IMR-90 (cell line): ENCODE data around the gene LUZP2. TPM values are rescaled to one million over a fixed set of nuclear protein-coding genes. Genes with fewer than 3 reads are reported as not detected.

Source experiments
- ATAC-seq: fragments of 200-7000 bp; cut with Tn5 transposase; 2 replicates; pipeline ENCODE4 v1.9.1; 2020; ENCODE audit warnings: low read depth, mild to moderate bottlenecking, moderate library complexity
- BruUV-seq: library from RNA; stranded (reverse); fragments of 400-500 nt; replicated peaks from 2 replicates; lab custom pipeline; 2021; lab: Mats Ljungman, UMichigan
- CTCF ChIA-PET: fragments of 300-600 bp; formaldehyde crosslinking; extraction: SDS; loops from one replicate; lab custom pipeline; 2021; ENCODE audit warnings: antibody characterized with exemption; lab: Yijun Ruan, JAX
- POLR2A ChIA-PET: fragments of 300-600 bp; sonication (Branson Sonifier 250); formaldehyde crosslinking; loops from one replicate; lab custom pipeline; 2022; ENCODE audit warnings: antibody characterized with exemption; ENCODE audit not compliant: unreplicated experiment; lab: Charles Lee
- DNase-seq: peaks from one replicate; pipeline ENCODE4 v3.0.0; 2013
- H2AFZ ChIP-seq: replicated peaks from 2 replicates; pipeline ENCODE3; 2013; ENCODE audit warnings: low read length, mild to moderate bottlenecking; ENCODE audit not compliant: poor library complexity
- H2AK5ac ChIP-seq: 2 replicates; pipeline ENCODE4 v1.6.1; 2013; ENCODE audit warnings: low read depth, low read length, inconsistent platforms
- H2AK9ac ChIP-seq: replicated peaks from 2 replicates; pipeline ENCODE3; 2013; ENCODE audit warnings: mild to moderate bottlenecking, low read depth, low read length, moderate library complexity; ENCODE audit not compliant: poor library complexity
- H2BK120ac ChIP-seq: 2 replicates; pipeline ENCODE4 v1.6.1; 2013; ENCODE audit warnings: low read depth, low read length, inconsistent platforms
- H2BK15ac ChIP-seq: 3 replicates; pipeline ENCODE4 v1.6.1; 2013; ENCODE audit warnings: low read depth, low read length, inconsistent platforms
- H2BK20ac ChIP-seq: 2 replicates; pipeline ENCODE4 v1.6.1; 2013; ENCODE audit warnings: low read depth, mild to moderate bottlenecking, inconsistent platforms, low read length, moderate library complexity
- H2BK5ac ChIP-seq: 2 replicates; pipeline ENCODE4 v1.6.1; 2013; ENCODE audit warnings: mild to moderate bottlenecking, low read depth, low read length, inconsistent platforms; ENCODE audit not compliant: poor library complexity, severe bottlenecking
- H3K14ac ChIP-seq: replicated peaks from 2 replicates; pipeline ENCODE4 v1.6.1; 2013; ENCODE audit warnings: low read depth, low read length, inconsistent platforms
- H3K18ac ChIP-seq: 2 replicates; pipeline ENCODE4 v1.6.1; 2013; ENCODE audit warnings: low read depth, low read length, control low read depth
- H3K23ac ChIP-seq: 2 replicates; pipeline ENCODE4 v1.6.1; 2013; ENCODE audit warnings: low read depth, low read length, inconsistent platforms
- H3K27ac ChIP-seq: 2 replicates; pipeline ENCODE4 v1.5.1; 2013; ENCODE audit warnings: mild to moderate bottlenecking, control low read depth, low read length; ENCODE audit not compliant: insufficient read depth
- H3K27me3 ChIP-seq: 2 replicates; pipeline ENCODE4 v1.6.1; 2013; ENCODE audit warnings: low read length; ENCODE audit not compliant: control insufficient read depth, insufficient read depth
- H3K36me3 ChIP-seq: 2 replicates; pipeline ENCODE4 v1.6.1; 2013; ENCODE audit warnings: low read length, mixed read lengths; ENCODE audit not compliant: control insufficient read depth, insufficient read depth
- H3K4ac ChIP-seq: 2 replicates; pipeline ENCODE4 v1.6.1; 2013; ENCODE audit warnings: low read depth, low read length, inconsistent platforms
- H3K4me1 ChIP-seq: 2 replicates; pipeline ENCODE4 v1.6.1; 2013; ENCODE audit warnings: low read length, mixed read lengths; ENCODE audit not compliant: control insufficient read depth, insufficient read depth
- H3K4me2 ChIP-seq: 2 replicates; pipeline ENCODE4 v1.6.1; 2013; ENCODE audit warnings: low read depth, mild to moderate bottlenecking, control low read depth, low read length, moderate library complexity
- H3K4me3 ChIP-seq: 2 replicates; pipeline ENCODE4 v1.5.1; 2013; ENCODE audit warnings: low read depth, mild to moderate bottlenecking, control low read depth, low read length, moderate library complexity; ENCODE audit not compliant: insufficient read depth
- H3K56ac ChIP-seq: 2 replicates; pipeline ENCODE4 v1.6.1; 2013; ENCODE audit warnings: low read length, inconsistent platforms; ENCODE audit not compliant: insufficient read depth; ENCODE audit errors: extremely low read depth
- H3K79me1 ChIP-seq, 2 experiments: 2 replicates each; pipeline ENCODE4 v1.6.1; 2013; ENCODE audit warnings: low read length in 2 of 2, inconsistent platforms in 1 of 2, low read depth in 1 of 2
- H3K9ac ChIP-seq: 2 replicates; pipeline ENCODE4 v1.6.1; 2013; ENCODE audit warnings: low read depth, low read length, control low read depth
- H3K9me1 ChIP-seq: 2 replicates; pipeline ENCODE4 v1.6.1; 2013; ENCODE audit warnings: low read length, inconsistent platforms; ENCODE audit not compliant: insufficient read depth
- H3K9me3 ChIP-seq: 2 replicates; pipeline ENCODE4 v1.6.1; 2013; ENCODE audit warnings: low read length; ENCODE audit not compliant: control insufficient read depth, insufficient read depth
- H4K20me1 ChIP-seq: 2 replicates; pipeline ENCODE4 v1.6.1; 2013; ENCODE audit warnings: low read length, inconsistent platforms; ENCODE audit not compliant: insufficient read depth
- H4K5ac ChIP-seq: 2 replicates; pipeline ENCODE4 v1.6.1; 2013; ENCODE audit warnings: mild to moderate bottlenecking, low read depth, low read length, control low read depth
- H4K8ac ChIP-seq, 2 experiments: 2 replicates each; pipeline ENCODE4 v1.6.1; 2013; ENCODE audit warnings: low read depth in 2 of 2, low read length in 2 of 2, control low read depth in 1 of 2, inconsistent platforms in 1 of 2
- H4K91ac ChIP-seq: 2 replicates; pipeline ENCODE4 v1.6.1; 2013; ENCODE audit warnings: low read depth, low read length, inconsistent platforms; ENCODE audit not compliant: insufficient read depth
- BHLHE40 ChIP-seq: fragments of 150-350 bp; IDR thresholded peaks from 2 replicates; pipeline ENCODE4 v1.6.1; 2016; ENCODE audit warnings: mild to moderate bottlenecking, low read depth, low read length
- CEBPB ChIP-seq: IDR thresholded peaks from 2 replicates; pipeline ENCODE4 v1.6.1; 2012; ENCODE audit warnings: low read depth, low read length, improper control_type of control experiment
- CHD1 ChIP-seq: IDR thresholded peaks from 2 replicates; pipeline ENCODE4 v1.6.1; 2012; ENCODE audit warnings: low read depth, low read length, improper control_type of control experiment
- CTCF ChIP-seq: conservative IDR thresholded peaks from 2 replicates; pipeline ENCODE4 v1.5.1; 2012; ENCODE audit warnings: mild to moderate bottlenecking, low read depth, low read length, improper control_type of control experiment
- ELK1 ChIP-seq: fragments of 150-350 bp; IDR thresholded peaks from 2 replicates; pipeline ENCODE4 v1.6.1; 2016; ENCODE audit warnings: low read depth, mild to moderate bottlenecking, low read length, moderate library complexity, borderline replicate concordance
- FOS ChIP-seq: fragments of 150-350 bp; IDR thresholded peaks from 2 replicates; pipeline ENCODE4 v1.6.1; 2016; ENCODE audit warnings: low read depth, low read length
- MAFK ChIP-seq: IDR thresholded peaks from 2 replicates; pipeline ENCODE4 v1.6.1; 2012; ENCODE audit warnings: low read depth, low read length, improper control_type of control experiment
- MAZ ChIP-seq: IDR thresholded peaks from 2 replicates; pipeline ENCODE4 v1.6.1; 2012; ENCODE audit warnings: low read depth, mild to moderate bottlenecking, low read length, improper control_type of control experiment, moderate library complexity, borderline replicate concordance
- MXI1 ChIP-seq: IDR thresholded peaks from 2 replicates; pipeline ENCODE4 v1.6.1; 2012; ENCODE audit warnings: low read depth, mild to moderate bottlenecking, low read length, moderate library complexity, borderline replicate concordance
- NFE2L2 ChIP-seq: fragments of 150-350 bp; IDR thresholded peaks from 2 replicates; pipeline ENCODE4 v1.6.1; 2016; ENCODE audit warnings: low read depth, mild to moderate bottlenecking, low read length
- POLR2A ChIP-seq: IDR thresholded peaks from 2 replicates; pipeline ENCODE4 v1.6.1; 2012; ENCODE audit warnings: mild to moderate bottlenecking, low read depth, low read length
- RAD21 ChIP-seq: IDR thresholded peaks from 2 replicates; pipeline ENCODE4 v1.6.1; 2012; ENCODE audit warnings: low read length, improper control_type of control experiment
- RCOR1 ChIP-seq: IDR thresholded peaks from 2 replicates; pipeline ENCODE4 v1.6.1; 2012; ENCODE audit warnings: mild to moderate bottlenecking, low read length, improper control_type of control experiment; ENCODE audit not compliant: insufficient replicate concordance
- RFX5 ChIP-seq: IDR thresholded peaks from 2 replicates; pipeline ENCODE4 v1.8.0; 2012; ENCODE audit warnings: low read depth, mild to moderate bottlenecking, low read length, moderate library complexity
- SMC3 ChIP-seq: fragments of 150-350 bp; IDR thresholded peaks from 2 replicates; pipeline ENCODE4 v1.6.1; 2016; ENCODE audit warnings: low read depth, mild to moderate bottlenecking, antibody characterized with exemption, low read length, moderate library complexity
- USF2 ChIP-seq: fragments of 150-350 bp; IDR thresholded peaks from 2 replicates; pipeline ENCODE4 v1.6.1; 2017; ENCODE audit warnings: mild to moderate bottlenecking, antibody characterized with exemption, low read length, low read depth
- WGBS, 2 experiments: methylation state at CpG; one replicate each; pipeline versions ENCODE4 v1.1.5 to v1.1.7; 2013; ENCODE audit warnings: missing lambda C conversion rate in 2 of 2; ENCODE audit not compliant: insufficient read length in 1 of 2; ENCODE audit errors: extremely low coverage in 2 of 2; 5-methylcytosine and 5-hydroxymethylcytosine counted together
- dilution Hi-C: fragments of 300-500 bp; cut with HindIII; formaldehyde crosslinking; loops from one replicate; pipeline ENCODE4 v1.14.3; 2018; ENCODE audit warnings: low sequenced_read_pairs; ENCODE audit not compliant: unreplicated experiment
- in situ Hi-C: fragments of 300-500 bp; cut with MboI; formaldehyde crosslinking; loops from 3 replicates; pipeline ENCODE4 v1.14.3; 2019; ENCODE audit warnings: low sequenced_read_pairs, inconsistent platforms, mixed read lengths
- intact Hi-C: fragments of 100-400 bp; cut with micrococcal nuclease; formaldehyde crosslinking; loops from 2 replicates; pipeline ENCODE4 v1.10.0; 2022
- polyA plus RNA-seq, 3 experiments: library from polyadenylated mRNA; depleted of rRNA; stranded (reverse); fragments of >200 nt; gene quantifications; 2 replicates each; pipeline ENCODE4 v1.2.3, GENCODE V29; 2012; ENCODE audit warnings: low replicate concordance in 1 of 3
- total RNA-seq: library from RNA; depleted of rRNA; stranded (reverse); fragments of >200 nt; gene quantifications from 2 replicates; pipeline ENCODE4 v1.2.3, GENCODE V29; 2012

Gene LUZP2
- total and polyA plus RNA-seq, 2 of the 4 experiments (the other 2 are of a cell fraction) = 0.89 to 2.0 TPM

DNA sequence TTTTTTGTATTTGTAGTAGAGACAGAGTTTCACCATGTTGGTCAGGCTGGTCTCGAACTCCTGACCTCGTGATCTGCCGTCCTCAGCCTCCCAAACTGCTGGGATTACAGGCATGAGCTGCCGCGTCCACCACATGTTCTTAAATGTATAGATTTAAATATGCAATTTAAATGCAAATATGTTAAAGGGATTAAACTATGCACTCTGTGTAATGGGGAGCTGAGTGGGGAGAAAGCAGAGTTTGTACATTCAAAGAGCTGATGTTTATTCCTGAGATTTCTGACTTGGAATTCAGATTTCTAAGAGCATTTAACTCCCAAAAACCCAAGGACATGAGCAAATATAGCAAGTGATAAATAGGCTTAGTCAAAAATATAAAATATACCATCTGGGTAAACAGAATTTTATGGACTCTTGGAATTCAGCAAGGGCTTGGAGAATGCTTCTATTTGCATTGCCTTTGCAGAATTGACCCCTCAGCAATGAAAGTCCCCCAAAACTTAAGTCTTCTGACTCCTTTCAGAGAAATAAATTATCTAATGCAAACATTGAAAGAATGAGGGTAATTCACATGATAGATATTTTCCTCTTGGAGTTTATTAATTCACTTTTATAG is 170.6 kb downstream of the LUZP2 start:
- no peak for TF ChIP-seq BHLHE40
- no peak for TF ChIP-seq NFE2L2
- no peak for TF ChIP-seq FOS
- TF ChIP-seq USF2 = no peak
- TF ChIP-seq CEBPB = no peak
- no peak for TF ChIP-seq RFX5
- no peak for TF ChIP-seq RCOR1
- TF ChIP-seq CTCF = no peak
- no peak for TF ChIP-seq ELK1
- TF ChIP-seq SMC3 = no peak
- TF ChIP-seq MAFK = no peak
- no peak for TF ChIP-seq POLR2A
- TF ChIP-seq RAD21 = no peak
- TF ChIP-seq CHD1 = no peak
- no peak for TF ChIP-seq MAZ
- TF ChIP-seq MXI1 = no peak
- in situ Hi-C loops = no loop called here
- no TSS peak for BruUV-seq

More for the DNA sequence above, 170.6 kb downstream of the LUZP2 start:
- H2BK20ac ChIP-seq = no peak overlapping the region
- no peak overlapping the region for H3K23ac ChIP-seq
- WGBS, 2 experiments = no CpG with 5 or more reads among the region's 5 CpGs
- H2AK9ac ChIP-seq = no peak overlapping the region
- no peaks in the 10 kb centered on the region for H3K36me3 ChIP-seq
- no peak for DNase-seq
- H3K4me3 ChIP-seq = no peak overlapping the region
- H3K14ac ChIP-seq = no peak overlapping the region
- H2BK15ac ChIP-seq = no peak overlapping the region
- dilution Hi-C loops = no loop called here
- no peak overlapping the region for H3K4me2 ChIP-seq
- no peak overlapping the region for H2BK120ac ChIP-seq
- no peak overlapping the region for H4K91ac ChIP-seq
- H2AK5ac ChIP-seq = no peak overlapping the region
- no peak overlapping the region for H3K18ac ChIP-seq
- no peak for ATAC-seq
- H3K9me1 ChIP-seq = no peaks in the 10 kb centered on the region
- H4K5ac ChIP-seq = no peak overlapping the region
- no peak overlapping the region for H3K9ac ChIP-seq
- no peaks in the 10 kb centered on the region for H3K79me1 ChIP-seq
- no peak overlapping the region for H3K27ac ChIP-seq
- POLR2A ChIA-PET = no interaction called here
- CTCF ChIA-PET = interaction anchor here (0.6 kb wide), 1 partner anchor 17 kb away, joined by 4 read pairs; no protein-coding TSS in a partner anchor
- no peaks in the 10 kb centered on the region for H3K9me3 ChIP-seq
- no peak overlapping the region for H2AFZ ChIP-seq
- no peak overlapping the region for H4K8ac ChIP-seq
- no peaks in the 10 kb centered on the region for H3K4me1 ChIP-seq
- H3K56ac ChIP-seq = no peak overlapping the region
- no peak overlapping the region for H2BK5ac ChIP-seq
- intact Hi-C loops = no loop called here
- H3K27me3 ChIP-seq = no peaks in the 10 kb centered on the region
- no peak overlapping the region for H3K4ac ChIP-seq
- H4K20me1 ChIP-seq = no peaks in the 10 kb centered on the region
